ENCODE results near the gene CYP2A7. TPM values are rescaled to one million over a fixed set of nuclear protein-coding genes. Genes with fewer than 3 reads are reported as not detected.
"Not testable (repeated sequence)": the region's sequence is repeated elsewhere in the genome, so short reads cannot be mapped to it uniquely, and the experiment has no call there.

The CYP2A7 gene
- total RNA-seq = not detected

- DNase-seq (ENCODE audit: low spot score) = not testable (repeated sequence)
These were observed at the start of gene CYP2A7 for GRCh38 chr19:40882062-40882461. TSS of gene CYP2A7 (minus strand) at chr19:40882231. CDS start at chr19:40882210, 21 bp downstream.

- not testable (repeated sequence) for DNase-seq (ENCODE audit: low spot score)
These were observed 48.8 kb upstream of the CYP2A7 start for GRCh38 chr19:40930799-40931198.

- DNase-seq (ENCODE audit: low spot score) = not testable (repeated sequence)
These were observed 47.9 kb upstream of the CYP2A7 start for GRCh38 chr19:40929942-40930341.

- DNase-seq (ENCODE audit: low spot score) = no peak
These were observed 46.8 kb upstream of the CYP2A7 start for GRCh38 chr19:40928850-40929249.

GRCh38 chr19:40927567-40927966 is 45.5 kb upstream of the CYP2A7 start:
- DNase-seq (ENCODE audit: low spot score) = no peak

- not testable (repeated sequence) for DNase-seq (ENCODE audit: low spot score)
These were observed 44.2 kb upstream of the CYP2A7 start for GRCh38 chr19:40926276-40926675.

GRCh38 chr19:40923934-40924391 is 41.9 kb upstream of the CYP2A7 start:
- no peak for DNase-seq (ENCODE audit: low spot score)

GRCh38 chr19:40922237-40923160 is 40.5 kb upstream of the CYP2A7 start:
- DNase-seq (ENCODE audit: low spot score) = not testable (repeated sequence)

GRCh38 chr19:40921005-40921897 is 39.2 kb upstream of the CYP2A7 start:
- no peak for DNase-seq (ENCODE audit: low spot score)

GRCh38 chr19:40920300-40921004 is 38.4 kb upstream of the CYP2A7 start:
- DNase-seq (ENCODE audit: low spot score) = no peak

GRCh38 chr19:40919530-40920299 is 37.7 kb upstream of the CYP2A7 start:
- DNase-seq (ENCODE audit: low spot score) = not testable (repeated sequence)

GRCh38 chr19:40918303-40918702 is 36.3 kb upstream of the CYP2A7 start:
- not testable (repeated sequence) for DNase-seq (ENCODE audit: low spot score)

GRCh38 chr19:40908976-40909375 is 26.9 kb upstream of the CYP2A7 start:
- no peak for DNase-seq (ENCODE audit: low spot score)

GRCh38 chr19:40907968-40908735 is 26.1 kb upstream of the CYP2A7 start:
- peak; percentile 46 for DNase-seq (ENCODE audit: low spot score)

- no peak for DNase-seq (ENCODE audit: low spot score)
These were observed 24.5 kb upstream of the CYP2A7 start for GRCh38 chr19:40906512-40906911.

GRCh38 chr19:40904673-40905156 is 22.7 kb upstream of the CYP2A7 start:
- DNase-seq (ENCODE audit: low spot score) = not testable (repeated sequence)

- DNase-seq (ENCODE audit: low spot score) = not testable (repeated sequence)
These were observed 20.1 kb upstream of the CYP2A7 start for GRCh38 chr19:40901975-40902750.

- DNase-seq (ENCODE audit: low spot score) = not testable (repeated sequence)
These were observed 18.5 kb upstream of the CYP2A7 start for GRCh38 chr19:40900521-40900920.

- not testable (repeated sequence) for DNase-seq (ENCODE audit: low spot score)
These were observed 17.9 kb upstream of the CYP2A7 start for GRCh38 chr19:40899964-40900363.
